ENCODE data around the gene ZNF236.
"Not testable (repeated sequence)": the region's sequence is repeated elsewhere in the genome, so short reads cannot be mapped to it uniquely, and the experiment has no call there.

Gene ZNF236

DNA sequence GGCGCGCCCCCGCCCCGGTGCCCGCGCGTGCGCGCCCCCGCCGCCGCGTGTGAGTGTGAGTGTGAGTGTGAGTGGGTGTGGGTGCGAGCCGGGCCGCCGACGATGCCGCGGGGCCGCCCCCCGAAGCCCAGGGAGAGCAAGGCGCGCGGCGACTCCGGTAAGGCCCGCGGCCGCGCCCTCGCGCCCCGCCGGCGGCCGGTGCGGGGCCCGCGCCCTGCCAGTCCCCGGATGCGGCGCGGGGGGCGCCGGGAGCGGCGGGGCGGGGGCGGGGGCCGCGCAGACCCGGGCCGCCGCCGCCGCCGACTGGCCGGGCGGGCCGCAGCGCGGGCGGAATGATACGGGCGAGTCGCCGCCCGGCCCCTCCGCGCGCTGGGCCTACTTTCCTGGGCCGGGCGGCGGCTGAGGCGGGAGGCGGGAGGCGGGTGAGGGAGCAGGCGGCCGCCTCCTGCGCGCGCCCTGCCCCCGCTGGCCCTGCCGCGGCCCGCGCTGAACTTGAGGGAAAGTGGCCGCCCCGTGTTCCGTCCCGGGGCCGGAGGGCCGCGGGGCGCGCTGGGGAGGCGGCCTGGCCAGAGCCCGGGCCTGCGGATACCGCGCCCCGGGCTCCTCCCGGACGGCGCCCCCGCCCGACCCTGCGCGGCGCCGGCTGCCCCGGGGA, at the start of gene ZNF236:
ZNF236 (plus strand) TSS at position 52 of the 655 bp plus-strand sequence; CDS start at position 103, 51 bp downstream.
- DNase-seq, result peak; percentile 76

DNA sequence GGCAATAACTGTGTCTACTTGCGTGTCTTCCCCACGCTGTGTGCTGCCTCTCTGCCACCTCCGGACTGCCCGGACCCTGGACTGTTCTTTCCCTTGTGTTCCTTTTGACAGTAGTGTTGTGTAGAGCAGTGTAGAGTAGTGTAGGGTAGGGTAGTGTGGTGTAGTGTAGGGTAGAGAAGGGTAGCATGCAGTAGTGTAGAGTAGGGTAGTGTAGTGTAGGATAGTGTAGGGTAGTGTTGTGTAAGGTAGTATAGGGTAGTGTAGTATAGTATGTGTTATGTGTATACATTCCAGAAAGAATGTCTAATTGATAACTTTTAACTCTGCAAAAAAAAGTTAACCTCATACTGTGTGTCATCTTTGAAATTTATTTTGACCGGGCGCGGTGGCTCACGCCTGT, 49.7 kb upstream of the ZNF236 start:
- DNase-seq, result no peak

DNA sequence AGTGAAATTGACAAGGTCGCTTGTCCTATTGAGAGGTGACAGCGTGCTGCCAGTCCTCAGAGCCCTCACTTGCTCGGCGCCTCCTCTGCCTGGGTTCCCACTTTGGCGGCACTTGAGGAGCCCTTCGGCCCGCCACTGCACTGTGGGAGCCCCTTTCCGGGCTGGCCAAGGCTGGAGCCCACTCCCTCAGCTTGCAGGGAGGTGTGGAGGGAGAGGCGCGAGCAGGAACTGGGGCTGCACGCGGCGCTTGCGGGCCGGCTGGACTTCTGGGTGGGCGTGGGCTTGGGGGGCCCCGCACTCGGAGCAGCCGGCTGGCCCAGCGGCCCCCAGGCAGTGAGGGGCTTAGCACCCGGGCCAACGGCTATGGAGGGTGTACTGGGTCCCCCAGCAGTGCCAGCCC, 45.3 kb upstream of the ZNF236 start:
- not testable (repeated sequence) for DNase-seq

DNA sequence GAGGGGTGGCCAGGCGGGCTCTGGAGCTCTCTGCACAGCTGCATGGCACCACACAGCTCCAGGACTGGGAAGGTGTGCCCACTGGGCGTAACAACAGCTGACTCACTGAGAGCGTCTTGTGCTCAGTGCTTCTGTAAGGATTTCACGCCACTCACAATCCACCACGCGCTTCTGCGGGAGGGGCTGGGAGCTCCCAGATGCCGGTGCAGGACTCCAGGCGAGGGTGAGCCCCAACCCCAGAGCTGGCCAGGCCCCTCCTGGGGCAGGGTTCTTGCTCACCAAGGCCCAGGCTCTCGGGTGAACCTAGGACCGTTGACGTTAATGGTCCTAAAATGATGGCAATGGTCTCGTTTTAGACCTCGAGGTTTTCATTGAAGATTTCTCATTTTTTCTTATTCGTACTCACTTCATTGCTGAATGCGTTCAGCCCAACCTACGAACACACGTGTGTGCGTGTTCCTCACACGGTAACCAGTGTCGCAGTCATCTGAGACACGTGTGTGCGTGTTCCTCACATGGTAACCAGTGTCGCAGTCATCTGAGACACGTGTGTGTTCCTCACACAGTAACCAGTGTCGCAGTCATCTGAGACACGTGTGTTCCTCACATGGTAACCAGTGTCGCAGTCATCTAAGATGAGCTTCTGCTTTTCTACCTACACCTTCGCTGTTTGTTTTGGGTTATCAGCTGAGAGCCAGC, 38.4 kb upstream of the ZNF236 start:
- DNase-seq, result no peak

DNA sequence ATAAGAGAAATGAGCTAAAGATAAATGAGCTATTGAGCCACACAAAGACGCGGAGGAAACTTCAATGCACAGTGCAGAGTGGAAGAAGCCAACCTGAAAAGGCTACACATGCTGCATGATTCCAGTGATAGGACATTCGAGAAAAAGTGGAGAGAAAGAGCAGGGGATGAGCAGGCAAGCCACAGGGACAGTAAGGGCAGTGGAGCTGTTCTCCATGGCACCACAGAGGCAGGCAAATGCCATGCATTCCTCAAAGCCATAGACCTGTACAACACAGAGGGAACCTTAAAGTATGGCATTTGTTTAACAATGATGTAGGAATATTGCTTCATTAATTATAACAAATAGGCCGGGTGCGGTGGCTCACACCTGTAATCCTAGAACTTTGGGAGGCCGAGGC, 36.5 kb upstream of the ZNF236 start:
- no peak for DNase-seq

DNA sequence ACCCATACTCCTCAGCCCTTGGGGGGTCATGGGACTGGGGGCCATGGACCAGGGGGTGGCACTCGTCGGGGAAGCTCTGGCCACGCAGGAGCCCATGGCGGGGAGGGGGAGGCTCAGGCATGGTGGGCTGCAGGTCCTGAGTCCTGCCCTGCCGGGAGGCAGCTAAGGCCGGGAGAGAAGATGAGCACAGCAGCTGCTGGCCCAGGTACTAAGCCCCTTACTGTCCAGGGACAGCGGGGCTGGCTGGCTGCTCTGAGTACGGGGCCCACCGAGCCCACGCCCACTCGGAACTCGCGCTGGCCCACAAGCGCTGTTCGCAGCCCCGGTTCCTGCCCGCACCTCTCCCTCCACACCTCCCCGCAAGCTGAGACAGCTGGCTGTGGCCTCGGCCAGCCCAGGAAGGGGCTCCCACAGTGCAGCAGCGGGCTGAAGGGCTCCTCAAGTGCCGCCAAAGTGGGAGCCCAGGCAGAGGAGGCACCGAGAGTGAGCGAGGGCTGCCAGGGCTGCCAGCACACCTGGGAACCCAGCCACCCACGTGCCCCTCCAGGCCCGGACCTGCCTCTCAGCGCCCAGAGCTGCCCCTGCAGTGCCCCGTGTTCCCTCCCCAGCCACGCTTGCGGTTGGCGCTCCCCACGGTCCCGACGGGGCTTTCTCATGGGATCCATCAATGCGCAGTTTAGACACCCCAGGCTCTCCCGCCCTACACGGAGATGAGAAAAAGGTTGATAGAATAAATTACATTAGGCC, 33.6 kb upstream of the ZNF236 start:
- DNase-seq, result no peak

DNA sequence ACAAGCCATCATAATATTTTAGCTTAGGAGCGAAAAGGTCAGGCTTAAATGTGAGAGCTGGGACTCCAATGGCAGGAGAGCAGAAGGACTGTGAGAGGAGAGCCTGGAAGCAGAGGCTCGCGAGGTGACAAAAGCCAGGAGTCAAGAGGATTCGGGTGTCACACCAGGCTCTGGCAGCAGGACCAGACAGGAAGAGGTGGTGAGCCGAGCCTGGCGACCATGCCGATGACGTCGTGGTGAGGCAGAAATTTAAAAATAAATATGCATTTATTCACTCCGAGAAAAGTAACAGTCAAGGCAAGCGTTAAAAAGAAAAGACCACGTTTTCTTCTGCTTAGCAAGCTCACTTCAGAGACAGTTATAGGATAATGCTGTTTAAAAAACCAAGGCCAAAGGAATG, 31.3 kb upstream of the ZNF236 start:
- DNase-seq, result no peak

GRCh38 chr18:76791642-76792041, 30.7 kb upstream of the ZNF236 start:
- no peak for DNase-seq

GRCh38 chr18:76794326-76794725, 28.0 kb upstream of the ZNF236 start:
- DNase-seq, result no peak

- DNase-seq, result peak; percentile 70
These were observed 20.5 kb upstream of the ZNF236 start for GRCh38 chr18:76801567-76802505.

DNA sequence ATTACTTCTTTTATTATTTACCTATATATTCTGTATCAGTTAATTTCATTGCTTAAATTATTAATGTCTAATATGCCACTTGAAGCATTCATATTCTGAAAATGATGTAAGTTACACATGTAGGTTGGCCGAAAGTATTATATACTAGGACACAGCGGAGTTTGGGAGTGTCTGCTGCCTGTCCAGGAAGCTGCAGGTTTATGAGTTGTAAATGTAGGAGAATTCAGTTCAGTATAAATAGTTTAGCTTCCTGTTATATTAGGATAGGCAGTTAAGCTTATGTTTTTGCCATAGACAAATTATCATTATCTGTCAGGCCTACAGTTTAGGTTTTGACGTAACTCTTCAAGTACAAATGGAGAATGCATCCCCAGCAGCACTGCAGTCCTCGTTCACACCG, 18.9 kb upstream of the ZNF236 start:
- no peak for DNase-seq

GRCh38 chr18:76803814-76804213, 18.5 kb upstream of the ZNF236 start:
- DNase-seq, result peak; percentile 86

DNA sequence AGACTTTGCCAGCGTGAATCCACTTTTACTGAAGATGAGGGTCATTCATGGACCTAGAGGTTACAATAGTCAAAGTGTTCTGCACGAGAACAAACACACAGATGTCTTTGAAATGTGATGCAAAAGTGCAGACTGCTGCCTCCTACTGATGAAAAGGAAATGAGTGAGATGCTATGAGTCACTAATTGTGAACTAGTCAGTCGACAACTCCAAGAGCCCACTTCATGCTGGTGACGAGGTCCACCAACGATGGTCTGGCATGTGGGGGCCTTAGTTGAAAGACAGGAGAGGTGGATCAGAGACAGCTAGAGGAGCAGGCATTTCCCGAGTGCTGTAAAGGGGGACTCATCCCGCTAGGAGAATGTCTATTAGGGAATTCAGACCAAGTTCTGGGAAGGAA, 17.1 kb upstream of the ZNF236 start:
- DNase-seq, result no peak

DNA sequence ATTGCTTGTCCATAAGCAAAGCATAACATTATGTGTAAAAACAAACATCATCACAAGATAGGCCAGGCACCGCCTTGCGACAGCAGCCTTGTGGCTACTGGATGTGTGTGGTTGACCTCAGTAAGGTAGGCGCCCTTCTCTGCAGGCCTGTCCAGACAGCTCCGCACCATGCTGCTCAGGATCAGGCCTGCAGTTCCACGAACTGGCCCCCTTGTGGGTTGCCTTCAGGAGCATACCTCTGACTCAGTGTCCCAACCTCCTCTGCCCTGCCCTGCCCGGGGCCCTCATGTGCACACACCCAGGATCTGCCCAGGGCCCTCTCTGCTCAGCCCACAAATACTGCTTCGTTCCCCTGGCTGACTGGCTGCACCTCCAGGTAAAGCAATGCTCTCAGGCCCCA, 16.1 kb upstream of the ZNF236 start:
- no peak for DNase-seq

DNA sequence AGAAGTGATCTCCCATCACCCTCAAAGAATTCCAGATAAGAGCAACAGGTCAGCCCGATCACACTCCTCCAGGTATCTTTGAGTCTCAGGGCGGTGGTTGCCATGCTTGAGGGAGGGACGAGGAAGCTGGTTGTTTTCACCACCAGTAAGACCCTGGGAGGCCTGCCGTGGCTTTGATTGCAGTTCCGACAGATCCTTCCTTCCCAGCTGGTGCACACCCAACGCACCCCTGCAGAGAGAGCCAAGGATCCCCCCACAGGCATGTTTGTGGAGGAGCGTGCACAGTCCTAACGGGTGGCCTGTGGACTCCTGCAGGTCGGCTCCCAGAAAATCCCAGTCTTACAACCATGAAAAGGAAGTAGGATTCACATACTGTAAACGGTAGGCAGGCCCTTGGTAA, 13.8 kb upstream of the ZNF236 start:
- no peak for DNase-seq

DNA sequence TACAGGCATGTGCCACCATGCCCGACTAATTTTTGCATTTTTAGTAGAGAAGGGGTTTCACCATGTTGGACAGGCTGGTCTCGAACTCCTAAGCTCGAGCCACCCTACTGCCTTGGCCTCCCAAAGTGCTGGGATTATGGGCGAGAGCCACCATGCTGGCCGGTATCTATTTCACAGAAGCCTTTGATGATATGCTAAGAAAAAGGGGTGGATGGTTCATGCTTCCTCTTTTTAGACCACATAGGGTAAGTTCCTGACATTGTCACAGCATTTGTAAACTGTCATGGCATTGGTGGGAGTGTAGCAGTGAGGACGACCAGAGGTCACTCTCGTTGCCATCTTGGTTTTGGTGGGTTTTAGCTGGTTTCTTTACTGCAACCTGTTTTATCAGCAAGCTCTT, 10.8 kb upstream of the ZNF236 start:
- not testable (repeated sequence) for DNase-seq

GRCh38 chr18:76814256-76814655, 8.1 kb upstream of the ZNF236 start:
- no peak for DNase-seq

DNA sequence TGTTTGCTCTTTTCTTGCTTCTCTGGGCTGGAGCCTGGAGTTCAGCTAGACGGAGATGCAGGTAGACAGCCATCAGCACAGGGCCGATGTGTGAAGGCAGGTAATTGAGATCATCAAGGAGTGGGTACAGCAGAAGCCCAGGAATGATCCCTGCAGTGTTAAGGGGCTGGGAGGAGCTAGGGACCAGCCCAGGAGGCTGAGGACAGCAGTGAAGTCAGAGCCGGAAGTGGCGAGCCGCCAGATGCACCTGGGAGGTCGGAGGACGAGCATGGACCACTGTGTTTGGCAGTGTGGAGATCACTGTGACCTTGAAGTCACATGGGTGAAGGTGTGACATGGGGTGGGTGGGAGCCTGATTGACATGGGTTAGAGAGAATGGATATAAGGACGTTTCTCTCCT, 6.2 kb upstream of the ZNF236 start:
- DNase-seq, result no peak

DNA sequence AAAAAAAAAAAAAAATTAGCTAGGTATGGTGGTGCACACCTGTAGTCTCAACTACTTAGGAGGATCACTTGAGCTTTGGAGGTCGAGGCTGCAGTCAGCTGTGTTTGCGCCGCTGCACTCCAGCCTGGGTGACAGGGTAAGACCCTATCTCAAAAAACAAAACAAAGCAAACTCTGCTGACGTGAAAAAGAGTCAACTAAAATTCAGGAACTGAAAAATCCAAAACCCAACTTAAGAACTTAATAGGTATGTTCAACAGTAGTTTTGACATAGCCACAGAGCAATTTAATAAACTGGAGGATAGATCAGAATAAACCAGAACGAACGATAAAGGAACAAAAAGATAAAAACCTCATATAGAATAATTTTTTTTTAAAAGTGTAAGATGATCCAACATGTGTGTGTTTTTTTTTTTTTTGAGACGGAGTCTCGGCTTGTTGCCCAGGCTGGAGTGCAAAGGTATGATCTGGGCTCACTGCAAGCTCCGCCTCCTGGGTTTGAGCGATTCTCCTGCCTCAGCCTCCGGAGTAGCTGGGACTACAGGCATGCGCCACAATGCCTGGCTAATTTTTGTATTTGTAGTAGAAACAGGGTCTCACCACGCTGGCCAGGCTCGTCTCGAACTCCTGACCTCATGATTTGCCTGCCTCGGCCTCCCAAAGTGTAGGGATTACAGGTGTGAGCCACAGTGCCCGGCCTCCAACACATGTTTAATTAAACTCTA, 4.3 kb upstream of the ZNF236 start:
- DNase-seq, result no peak

- no peak for DNase-seq
These were observed 2.8 kb upstream of the ZNF236 start for GRCh38 chr18:76819411-76820136.

- no peak for DNase-seq
These were observed 942 bp upstream of the ZNF236 start for GRCh38 chr18:76821356-76821874.

Measured in stimulated activated CD8-positive, alpha-beta memory T cell treated with anti-CD3 and anti-CD28 coated beads, Interleukin-4, amount 100 ng/mL, for 48 hours (primary cell).